Stimulated activated CD8-positive, alpha-beta memory T cell treated with anti-CD3 and anti-CD28 coated beads, Interleukin-15, amount 100 ng/mL, for 48 hours (primary cell): ENCODE data around the gene LDB2.
"Not testable (repeated sequence)": the region's sequence is repeated elsewhere in the genome, so short reads cannot be mapped to it uniquely, and the experiment has no call there.

Source experiments
- DNase-seq, 2 donors: peaks; one replicate each; pipeline ENCODE4 v3.0.0-alpha.2; 2020; ENCODE audit warnings: low read depth in 2 of 2

LDB2 gene

DNA sequence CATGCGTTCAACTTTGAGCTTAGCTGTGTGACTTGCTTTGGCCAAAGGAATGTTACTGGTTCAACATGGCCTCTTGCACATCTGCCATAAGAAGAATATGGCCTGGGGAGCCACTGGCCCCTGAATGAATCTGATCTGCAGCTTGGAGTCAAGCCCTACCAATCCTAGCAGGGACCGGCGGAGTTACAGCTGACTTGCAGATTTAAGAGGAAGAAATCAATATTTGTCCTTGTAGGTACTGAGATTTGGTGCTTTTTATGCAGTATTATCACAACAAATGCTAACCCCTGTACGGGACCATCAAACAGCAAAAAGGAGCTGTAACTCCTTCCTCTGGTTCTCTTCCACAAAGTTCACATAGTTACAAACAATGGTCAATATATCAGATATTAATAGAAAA lies 252.0 kb downstream of the LDB2 start:
- DNase-seq, result no peak

DNA sequence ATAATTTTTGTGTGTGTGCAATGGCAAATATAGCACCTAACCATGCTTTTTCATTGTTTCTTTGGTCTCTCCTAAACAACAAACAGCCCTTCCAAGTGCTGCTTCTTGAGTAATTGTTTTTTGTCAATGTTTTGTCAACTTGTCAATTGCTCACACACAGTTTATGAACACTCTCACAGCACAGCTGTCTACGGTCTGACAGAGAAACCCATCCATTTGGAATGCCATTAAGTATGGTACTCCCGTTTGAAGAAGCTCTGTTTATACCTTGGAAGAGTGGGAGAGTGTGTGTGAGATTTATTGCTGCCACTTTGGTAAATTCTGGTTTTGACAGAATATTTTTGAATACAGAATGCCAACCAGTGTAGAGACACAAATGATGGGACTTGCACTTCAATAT lies 254.6 kb downstream of the LDB2 start:
- no peak for DNase-seq

DNA sequence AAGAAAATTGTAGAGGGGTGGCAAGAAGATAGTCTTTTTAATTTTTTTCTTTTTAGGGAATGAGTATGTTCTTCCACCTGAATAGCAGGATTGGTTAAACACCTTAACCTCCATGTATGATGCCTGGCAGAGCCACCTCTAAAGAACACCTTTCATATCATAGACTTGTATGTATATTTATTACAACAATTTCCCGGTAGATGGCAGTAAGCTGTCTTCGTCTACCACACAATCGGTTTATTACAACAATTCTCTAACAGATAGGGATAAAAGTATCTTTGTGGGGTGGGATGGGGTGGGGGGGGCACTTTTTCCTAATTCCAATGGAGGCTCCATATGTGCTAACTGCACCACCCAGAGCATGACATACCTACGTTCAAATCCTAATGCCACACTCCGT lies 255.5 kb downstream of the LDB2 start:
- DNase-seq, result no peak

- no peak for DNase-seq
Measured at GRCh38 chr4:16641971-16642370, 256.5 kb downstream of the LDB2 start.

GRCh38 chr4:16636912-16637630 lies 261.4 kb downstream of the LDB2 start:
- DNase-seq, result no peak

GRCh38 chr4:16636304-16636703 lies 262.1 kb downstream of the LDB2 start:
- DNase-seq, result no peak

GRCh38 chr4:16629274-16629673 lies 269.2 kb downstream of the LDB2 start:
- DNase-seq, result not testable (repeated sequence)

- not testable (repeated sequence) for DNase-seq
Measured at GRCh38 chr4:16628835-16629234, 269.6 kb downstream of the LDB2 start.

DNA sequence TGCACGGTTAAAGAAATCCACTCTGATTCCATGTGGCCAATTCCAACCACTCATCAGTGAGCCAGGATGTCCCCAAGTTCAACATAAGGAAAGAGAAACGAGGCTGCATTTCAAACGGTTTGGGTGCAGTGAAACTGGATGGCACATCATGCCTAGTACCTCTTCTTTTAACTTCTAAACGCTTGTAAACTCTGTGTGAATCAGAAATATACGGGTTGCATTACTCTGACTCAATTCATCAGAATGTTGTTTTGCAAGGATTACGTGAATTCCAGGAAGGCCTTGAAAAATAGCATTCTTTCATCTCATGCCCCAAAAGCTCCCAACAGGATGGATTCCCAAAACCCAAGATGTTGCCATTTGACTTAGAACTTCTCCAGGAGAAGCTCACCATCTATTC lies 270.4 kb downstream of the LDB2 start:
- DNase-seq, result no peak

- DNase-seq, result no peak
Measured at GRCh38 chr4:16626945-16627344, 271.5 kb downstream of the LDB2 start.

GRCh38 chr4:16622826-16623225 lies 275.6 kb downstream of the LDB2 start:
- no peak for DNase-seq

- DNase-seq, result no peak
Measured at GRCh38 chr4:16617435-16617834, 281.0 kb downstream of the LDB2 start.

DNA sequence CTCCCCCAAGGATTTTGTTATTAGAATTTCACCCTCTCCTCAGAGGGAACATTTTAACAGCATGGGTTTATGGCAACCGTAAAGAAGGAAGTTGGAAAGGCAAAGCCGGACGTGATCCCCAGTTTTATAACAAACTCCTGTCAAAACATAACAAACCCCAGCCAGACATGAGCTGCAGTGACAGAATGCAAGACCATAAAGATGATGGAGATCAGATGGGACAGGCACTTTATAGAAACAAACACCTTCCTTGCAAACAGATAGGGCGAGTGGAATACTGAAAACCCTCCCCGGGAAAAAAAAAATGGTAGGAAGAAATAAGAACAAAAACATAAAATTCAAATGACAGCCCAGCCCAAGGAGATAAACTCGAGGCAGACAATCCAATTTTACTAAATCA lies 281.4 kb downstream of the LDB2 start:
- DNase-seq, result no peak

- DNase-seq, result no peak
Measured at GRCh38 chr4:16609170-16609758, 289.2 kb downstream of the LDB2 start.

DNA sequence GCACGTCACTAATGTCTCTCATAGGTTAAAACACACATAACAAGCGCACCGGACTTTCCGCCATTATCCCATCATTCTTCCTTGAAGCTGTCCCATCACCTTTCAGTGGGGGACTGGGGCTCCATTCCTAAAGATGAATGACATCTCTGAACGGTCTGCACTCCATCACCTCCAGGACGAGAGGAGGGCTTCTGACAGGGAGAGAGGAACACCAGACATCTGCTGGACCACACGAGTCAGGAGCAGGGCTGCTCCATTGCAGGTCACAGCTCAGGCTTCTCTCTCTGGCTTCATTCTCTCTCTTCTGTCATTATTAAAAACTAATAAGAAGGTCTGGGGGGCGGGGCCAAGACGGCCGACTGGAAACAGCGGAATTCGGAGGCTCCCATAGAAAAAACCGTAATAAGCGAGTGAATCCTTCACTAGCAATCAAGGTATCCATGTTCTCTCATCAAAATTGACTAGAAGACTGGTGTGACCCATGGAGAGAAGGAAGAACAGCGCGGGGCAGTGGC lies 289.8 kb downstream of the LDB2 start:
- no peak for DNase-seq

DNA sequence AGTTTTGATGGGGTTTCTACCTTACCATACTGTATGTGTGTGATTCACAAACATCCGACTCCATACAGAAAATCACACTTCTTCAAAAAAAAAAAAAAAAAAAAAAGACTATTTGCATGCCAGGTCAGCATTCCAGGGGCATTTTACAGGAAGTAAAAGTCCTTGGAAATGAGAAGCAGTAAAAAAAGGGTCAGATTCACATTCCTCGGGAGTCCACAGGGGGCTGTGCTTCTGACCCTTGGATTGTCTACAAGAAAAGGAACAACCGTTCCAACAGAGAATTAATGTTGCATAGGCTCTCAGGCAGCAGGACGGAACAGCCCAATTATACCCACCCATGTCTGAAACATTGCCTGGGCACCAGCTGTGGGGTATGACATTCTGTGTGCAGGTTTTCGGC lies 290.3 kb downstream of the LDB2 start:
- DNase-seq, result no peak

DNA sequence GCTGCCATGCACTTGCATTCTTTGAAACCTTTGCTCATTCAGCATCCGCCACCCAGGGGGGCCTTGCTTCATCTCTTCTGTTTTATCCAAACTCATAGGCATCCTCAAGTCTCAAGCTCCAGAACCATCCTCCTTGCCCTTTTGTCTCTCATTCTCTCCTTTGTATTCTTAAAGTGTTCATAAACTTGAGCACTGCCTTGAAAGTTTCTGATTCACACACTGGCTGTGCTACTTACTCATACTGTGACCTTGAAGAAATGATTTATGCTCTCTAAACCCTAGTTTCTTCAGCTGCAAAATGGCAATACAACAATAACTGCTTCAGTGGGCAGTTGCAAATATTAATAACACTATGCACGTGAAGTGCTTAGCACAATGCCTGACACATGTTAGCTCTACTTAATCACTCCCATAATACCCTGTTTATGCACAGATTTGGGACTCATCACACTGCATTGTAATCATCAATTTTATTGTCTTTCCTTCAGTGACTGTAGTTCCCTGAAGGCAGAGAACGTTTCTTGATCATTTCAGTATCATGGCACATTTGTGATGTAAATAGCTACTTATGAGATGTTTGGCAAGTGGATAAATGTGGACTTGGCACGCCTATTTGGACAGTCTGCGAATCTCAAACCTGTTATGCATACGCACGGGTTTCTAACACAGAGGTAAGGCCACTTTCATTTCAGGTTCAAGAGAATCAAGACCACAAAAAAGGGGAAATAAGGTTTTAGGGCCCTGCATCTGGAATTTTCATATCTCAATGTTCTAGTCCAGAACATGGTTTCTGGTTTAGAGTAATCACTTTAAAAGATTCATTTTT lies 291.0 kb downstream of the LDB2 start:
- no peak for DNase-seq

- DNase-seq, result no peak
Measured at GRCh38 chr4:16606691-16607090, 291.8 kb downstream of the LDB2 start.

- no peak for DNase-seq
Measured at GRCh38 chr4:16603178-16603577, 295.3 kb downstream of the LDB2 start.

DNA sequence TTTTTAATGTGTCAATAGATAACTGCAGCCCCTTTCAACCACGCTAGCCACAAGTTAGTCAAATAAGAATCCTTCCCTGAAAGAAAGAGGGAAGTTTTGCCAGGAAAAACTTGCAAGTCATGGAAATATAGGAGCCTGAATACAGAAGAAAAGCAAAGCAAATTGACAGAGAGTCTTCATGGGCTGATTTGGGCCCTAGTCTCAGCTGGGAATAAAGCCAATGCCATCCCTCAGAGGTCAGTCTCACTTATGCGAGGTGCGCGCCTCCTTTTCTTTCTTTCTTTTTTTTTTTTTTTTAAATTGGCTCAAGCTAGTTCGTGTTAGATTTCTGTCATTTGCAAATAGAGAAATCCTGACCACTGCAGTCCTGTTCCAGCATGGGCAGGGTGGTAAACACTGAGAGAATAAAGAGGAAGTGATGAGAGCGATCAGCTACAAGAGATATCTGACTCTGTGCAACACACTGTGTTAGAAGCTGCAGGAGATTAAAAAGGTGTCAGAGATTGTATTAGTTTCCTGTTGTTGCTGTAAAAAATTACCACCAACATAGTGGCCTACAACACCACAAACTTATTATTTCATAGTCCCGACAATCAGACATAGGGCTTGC lies 299.7 kb downstream of the LDB2 start:
- DNase-seq, result no peak

DNA sequence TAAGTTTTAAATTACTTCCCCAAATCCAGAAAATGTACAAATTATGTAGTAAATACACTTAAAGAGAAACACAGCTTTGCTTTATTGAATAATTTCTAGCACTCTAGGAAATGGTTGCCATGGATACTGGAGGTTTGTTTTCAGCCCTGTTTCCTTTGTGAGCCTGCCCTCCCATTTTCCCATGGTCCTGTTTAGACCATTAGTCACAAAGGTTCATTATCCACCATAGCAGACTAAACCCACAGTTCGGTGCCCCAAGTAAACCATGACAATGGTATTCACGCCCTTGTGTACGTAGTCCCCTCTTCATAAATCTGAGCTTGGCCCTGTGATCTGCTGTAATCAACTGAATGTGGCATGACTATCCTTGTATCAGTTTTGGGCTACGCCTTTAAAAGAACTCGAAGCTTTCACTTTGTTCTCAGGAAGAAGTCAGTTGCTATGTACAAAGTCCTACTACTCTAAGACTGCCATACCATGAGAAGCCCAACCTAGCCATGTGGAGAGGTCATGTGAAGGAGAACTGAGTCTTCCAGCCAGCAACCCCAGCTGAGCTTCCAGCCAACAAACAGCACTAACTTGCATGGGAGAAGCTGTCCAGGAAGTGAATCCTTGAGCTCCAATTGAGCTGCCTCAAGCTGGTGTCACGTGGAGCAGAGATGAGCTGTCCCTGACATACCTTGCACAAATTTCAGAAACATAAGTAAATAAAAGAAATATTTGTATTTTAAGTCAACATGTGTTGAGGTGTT lies 300.4 kb downstream of the LDB2 start:
- DNase-seq, result no peak

DNA sequence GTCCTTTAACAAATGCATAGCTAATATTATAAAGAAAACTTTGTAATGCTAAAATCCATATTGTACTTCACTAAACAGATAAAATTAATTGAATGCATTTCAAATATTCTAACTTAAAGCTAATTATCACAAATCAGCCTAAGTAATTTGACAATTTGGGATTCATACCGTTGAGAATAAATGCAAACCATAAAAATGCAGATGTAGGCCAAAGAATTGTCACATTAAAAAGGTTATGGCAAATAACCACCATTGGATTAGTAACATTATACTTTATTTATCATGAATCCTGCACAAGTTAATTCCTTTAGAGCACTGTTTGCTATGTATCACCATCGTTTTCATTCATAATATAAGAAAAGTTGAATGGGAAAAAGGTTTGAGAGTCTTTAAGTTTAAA lies 301.0 kb downstream of the LDB2 start:
- no peak for DNase-seq
